Prostate gland (tissue), 2 donors: ENCODE measurements around the gene RBM27.

Experiments
- POLR2A ChIP-seq: fragments of 450-650 bp; IDR thresholded peaks from one replicate; pipeline ENCODE4 v1.6.1; 2016; ENCODE audit warnings: antibody characterized with exemption, mild to moderate bottlenecking
- POLR2AphosphoS5 ChIP-seq: sonication (generic); formaldehyde crosslinking; IDR thresholded peaks from one replicate; pipeline ENCODE4 v1.6.1; 2017; ENCODE audit warnings: antibody characterized with exemption
- TF ChIP-seq, protein P1 (sequence below), 4 experiments: fragments of 200-600 bp in 2 of 4; fragments of 450-650 bp in 2 of 4; sonication (generic) in 2 of 4; IDR thresholded peaks; 1 replicate in 3 of 4; 2 replicates in 1 of 4; pipeline ENCODE4 v1.5.1; 2016 to 2019; ENCODE audit warnings: antibody characterized with exemption in 4 of 4, mild to moderate bottlenecking in 2 of 4, moderate library complexity in 2 of 4

GRCh38 chr5:146243247-146243646, 39.8 kb downstream of the RBM27 start:
- TF ChIP-seq POLR2A, result no peak
- TF ChIP-seq, protein P1, sequence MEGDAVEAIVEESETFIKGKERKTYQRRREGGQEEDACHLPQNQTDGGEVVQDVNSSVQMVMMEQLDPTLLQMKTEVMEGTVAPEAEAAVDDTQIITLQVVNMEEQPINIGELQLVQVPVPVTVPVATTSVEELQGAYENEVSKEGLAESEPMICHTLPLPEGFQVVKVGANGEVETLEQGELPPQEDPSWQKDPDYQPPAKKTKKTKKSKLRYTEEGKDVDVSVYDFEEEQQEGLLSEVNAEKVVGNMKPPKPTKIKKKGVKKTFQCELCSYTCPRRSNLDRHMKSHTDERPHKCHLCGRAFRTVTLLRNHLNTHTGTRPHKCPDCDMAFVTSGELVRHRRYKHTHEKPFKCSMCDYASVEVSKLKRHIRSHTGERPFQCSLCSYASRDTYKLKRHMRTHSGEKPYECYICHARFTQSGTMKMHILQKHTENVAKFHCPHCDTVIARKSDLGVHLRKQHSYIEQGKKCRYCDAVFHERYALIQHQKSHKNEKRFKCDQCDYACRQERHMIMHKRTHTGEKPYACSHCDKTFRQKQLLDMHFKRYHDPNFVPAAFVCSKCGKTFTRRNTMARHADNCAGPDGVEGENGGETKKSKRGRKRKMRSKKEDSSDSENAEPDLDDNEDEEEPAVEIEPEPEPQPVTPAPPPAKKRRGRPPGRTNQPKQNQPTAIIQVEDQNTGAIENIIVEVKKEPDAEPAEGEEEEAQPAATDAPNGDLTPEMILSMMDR (IDR thresholded peaks at IDR 0.05), result no peak
- no peak for TF ChIP-seq POLR2AphosphoS5
